Measurements from ENCODE around the gene PDGFRB.

DNA sequence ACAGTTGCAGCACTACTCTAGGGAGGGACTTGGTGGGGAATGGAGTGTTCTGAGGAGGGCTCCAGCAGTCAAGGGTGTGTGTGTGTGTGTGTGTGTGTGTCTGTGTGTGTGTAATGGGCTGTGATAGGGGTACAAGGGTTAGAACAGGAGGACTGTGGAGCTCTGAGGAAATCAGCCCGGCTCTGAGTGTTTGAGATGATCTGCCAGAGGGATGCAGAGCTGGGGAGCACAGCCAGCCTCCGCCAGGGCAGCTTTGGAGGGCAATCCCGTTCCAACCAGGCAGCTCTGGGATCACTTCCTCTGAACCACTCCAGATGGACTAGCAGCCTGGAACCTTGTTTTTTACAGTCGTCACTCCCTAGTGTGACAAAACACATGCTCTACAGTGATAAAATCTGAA, 31.3 kb upstream of the PDGFRB start:
- TF ChIP-seq HDAC2 (IDR thresholded peaks at IDR 0.05) (no peak), SP1 (IDR thresholded peaks at IDR 0.05; ENCODE audit: low read depth, low read length) (no peak), EP300 (IDR thresholded peaks at IDR 0.05; ENCODE audit: borderline replicate concordance in 1 of 2, control insufficient read depth in 1 of 2, low read depth in 2 of 2, low read length in 2 of 2) (no peak)
- TF ChIP-seq, protein P1, sequence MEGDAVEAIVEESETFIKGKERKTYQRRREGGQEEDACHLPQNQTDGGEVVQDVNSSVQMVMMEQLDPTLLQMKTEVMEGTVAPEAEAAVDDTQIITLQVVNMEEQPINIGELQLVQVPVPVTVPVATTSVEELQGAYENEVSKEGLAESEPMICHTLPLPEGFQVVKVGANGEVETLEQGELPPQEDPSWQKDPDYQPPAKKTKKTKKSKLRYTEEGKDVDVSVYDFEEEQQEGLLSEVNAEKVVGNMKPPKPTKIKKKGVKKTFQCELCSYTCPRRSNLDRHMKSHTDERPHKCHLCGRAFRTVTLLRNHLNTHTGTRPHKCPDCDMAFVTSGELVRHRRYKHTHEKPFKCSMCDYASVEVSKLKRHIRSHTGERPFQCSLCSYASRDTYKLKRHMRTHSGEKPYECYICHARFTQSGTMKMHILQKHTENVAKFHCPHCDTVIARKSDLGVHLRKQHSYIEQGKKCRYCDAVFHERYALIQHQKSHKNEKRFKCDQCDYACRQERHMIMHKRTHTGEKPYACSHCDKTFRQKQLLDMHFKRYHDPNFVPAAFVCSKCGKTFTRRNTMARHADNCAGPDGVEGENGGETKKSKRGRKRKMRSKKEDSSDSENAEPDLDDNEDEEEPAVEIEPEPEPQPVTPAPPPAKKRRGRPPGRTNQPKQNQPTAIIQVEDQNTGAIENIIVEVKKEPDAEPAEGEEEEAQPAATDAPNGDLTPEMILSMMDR (IDR thresholded peaks at IDR 0.05 in 2 of 3, conservative IDR thresholded peaks at IDR 0.05 in 1 of 3; ENCODE audit: control insufficient read depth in 2 of 3, extremely low read depth in 1 of 3, insufficient read depth in 1 of 3, low read depth in 3 of 3, low read length in 3 of 3): no peak
